H1 (cell line): Measurements from ENCODE around the gene CRHR2. TPM values are rescaled to one million over a fixed set of nuclear protein-coding genes. Genes with fewer than 3 reads are reported as not detected.

Experiments used
- CBX8 ChIP-seq: fragments of 300-800, 300-1000 bp; sonication (generic); IDR thresholded peaks from 2 replicates; pipeline ENCODE4 v1.7.1; 2016; ENCODE audit warnings: low read depth, low read length, borderline replicate concordance
- CHD7 ChIP-seq: fragments of 300-600 bp; sonication (generic); IDR thresholded peaks from 2 replicates; pipeline ENCODE4 v1.7.1; 2012; ENCODE audit warnings: low read length, moderate library complexity, mild to moderate bottlenecking, inconsistent platforms; ENCODE audit not compliant: insufficient replicate concordance
- CTBP2 ChIP-seq: IDR thresholded peaks from 2 replicates; pipeline ENCODE4 v1.7.0; 2011; ENCODE audit warnings: borderline replicate concordance, mild to moderate bottlenecking, moderate library complexity, mixed read lengths, low read length; ENCODE audit not compliant: insufficient read depth, insufficient read length
- CTCF ChIP-seq, 3 experiments: IDR thresholded peaks; 1 replicate in 2 of 3; 2 replicates in 1 of 3; pipeline versions ENCODE4 v1.5.1 to v1.6.1; 2011; ENCODE audit warnings: low read length in 3 of 3, mild to moderate bottlenecking in 3 of 3, inconsistent platforms in 2 of 3, low read depth in 1 of 3, moderate library complexity in 1 of 3; ENCODE audit not compliant: insufficient read depth in 1 of 3; ENCODE audit errors: control extremely low read depth in 1 of 3
- PHF8 ChIP-seq: fragments of 200-600 bp; sonication (generic); conservative IDR thresholded peaks from 2 replicates; pipeline ENCODE4 v1.7.1; 2012; ENCODE audit warnings: low read depth, mild to moderate bottlenecking, inconsistent platforms, low read length, moderate library complexity
- POLR2AphosphoS5 ChIP-seq: IDR thresholded peaks from 2 replicates; pipeline ENCODE4 v1.6.1; 2011; ENCODE audit warnings: low read depth, low read length
- POU5F1 ChIP-seq: IDR thresholded peaks from 2 replicates; pipeline ENCODE4 v1.6.1; 2011; ENCODE audit warnings: low read depth, mild to moderate bottlenecking, low read length, moderate library complexity
- SP4 ChIP-seq: IDR thresholded peaks from 2 replicates; pipeline ENCODE4 v1.6.1; 2012; ENCODE audit warnings: low read length, inconsistent platforms
- polyA plus RNA-seq, 7 experiments: library from polyadenylated mRNA; depleted of rRNA in 3 of 7; stranded (reverse) in 5 of 7; unstranded in 2 of 7; fragments of >200 nt in 5 of 7; fragments of 200-250 nt in 2 of 7; gene quantifications; 1 replicate in 5 of 7; 2 replicates in 1 of 7; 4 replicates in 1 of 7; pipeline versions ENCODE4 v1.2.1 to v1.2.3, GENCODE V29; 2011 to 2013; ENCODE audit warnings: missing spikeins in 2 of 7, mixed read lengths in 2 of 7
- total RNA-seq: library from RNA; stranded (reverse); fragmentation: NEBNext Ultra II Directional; extraction: Animal tissue kit (Norgen Biotek cat#: 25700); gene quantifications from 2 replicates; pipeline ENCODE4 v1.2.1, GENCODE V29; 2021

The CRHR2 gene
- total and polyA plus RNA-seq, 2 of the 8 experiments (the other 6 are each of a cell fraction or from before 2014, with no cell fraction given): 0.37 to 1.3 TPM

GRCh38 chr7:30661926-30662325 is 20.3 kb downstream of the CRHR2 start (continued):
- TF ChIP-seq CHD7 (no peak), SP4 (no peak), CTCF (IDR thresholded peaks at IDR 0.05; ENCODE audit: control extremely low read depth in 1 of 3, insufficient read depth in 1 of 3, low read depth in 1 of 3, low read length in 3 of 3) (no peak), CTBP2 (no peak), CBX8 (no peak), POU5F1 (no peak), POLR2AphosphoS5 (no peak), PHF8 (no peak)
